ENCODE results near the gene SPTLC2. TPM values are rescaled to one million over a fixed set of nuclear protein-coding genes. Genes with fewer than 3 reads are reported as not detected.

SPTLC2 gene
- 13.7 and 14.6 TPM in 2 replicates for total RNA-seq

GRCh38 chr14:77616454-77617229 lies at the start of gene SPTLC2:
TSS of gene SPTLC2 (minus strand) at chr14:77616637. CDS start at chr14:77616579, 58 bp downstream.

GRCh38 chr14:77498120-77498979 lies 118.1 kb downstream of the SPTLC2 start, which contains the start of gene ISM2:
TSS of gene ISM2 (minus strand) at chr14:77498816. CDS start at chr14:77498793, 23 bp downstream.

GRCh38 chr14:77457522-77458248 lies 158.8 kb downstream of the SPTLC2 start, which contains the start of the genes AHSA1 and VIPAS39:
TSS of gene AHSA1 (plus strand) at chr14:77458093. CDS start at chr14:77458190, 97 bp downstream.
TSS of gene VIPAS39 (minus strand) at chr14:77457601. CDS start at chr14:77454102, 3,499 bp downstream.

Other genes starting within 250 kb of the SPTLC2 start
- 5.8 and 8.9 TPM in 2 replicates for gene TMED8, start 239.5 kb downstream of the SPTLC2 start, total RNA-seq
- 1.1 TPM in 2 replicates for gene SAMD15, start 239.3 kb downstream of the SPTLC2 start, total RNA-seq
- gene NOXRED1, start 193.1 kb downstream of the SPTLC2 start, total RNA-seq, result not detected in 2 replicates
- 17.3 and 32.7 TPM in 2 replicates for gene VIPAS39, start 159.0 kb downstream of the SPTLC2 start, total RNA-seq
- 93.0 and 104 TPM in 2 replicates for gene AHSA1, start 158.5 kb downstream of the SPTLC2 start, total RNA-seq
- 0.97 and 1.1 TPM in 2 replicates for gene ISM2, start 117.8 kb downstream of the SPTLC2 start, total RNA-seq
- gene ALKBH1, start 91.4 kb upstream of the SPTLC2 start, total RNA-seq, result 6.2 and 7.0 TPM in 2 replicates
- gene SLIRP, start 91.5 kb upstream of the SPTLC2 start, total RNA-seq, result 247 and 264 TPM in 2 replicates
- 37.4 and 45.5 TPM in 2 replicates for gene SNW1, start 144.5 kb upstream of the SPTLC2 start, total RNA-seq
- gene ADCK1, start 183.5 kb upstream of the SPTLC2 start, total RNA-seq, result 4.5 and 11.2 TPM in 2 replicates

Measured in cardiac atrium fibroblast (primary cell).